Caki2 (cell line): ENCODE measurements around the gene IFT43. TPM values are rescaled to one million over a fixed set of nuclear protein-coding genes. Genes with fewer than 3 reads are reported as not detected.

ENCODE experiments used
- DNase-seq: peaks from one replicate; pipeline ENCODE4 v3.0.0-alpha.2; 2015; ENCODE audit warnings: low read depth
- in situ Hi-C: cut with HindIII; loops from 2 replicates; pipeline ENCODE4 v1.10.0; 2016; ENCODE audit warnings: low sequenced_read_pairs, low pct_unique_long_range_greater_than_20kb, mixed read lengths
- total RNA-seq: library from RNA; depleted of rRNA; stranded (reverse); fragments of >200 nt; shearing (Covaris generic); gene quantifications from 2 replicates; pipeline ENCODE4 v1.2.3, GENCODE V29; 2014; ENCODE audit warnings: low replicate concordance; rRNA removed

The IFT43 gene
- total RNA-seq, 1 experiment from 2014 or later = 45.4 TPM

DNA sequence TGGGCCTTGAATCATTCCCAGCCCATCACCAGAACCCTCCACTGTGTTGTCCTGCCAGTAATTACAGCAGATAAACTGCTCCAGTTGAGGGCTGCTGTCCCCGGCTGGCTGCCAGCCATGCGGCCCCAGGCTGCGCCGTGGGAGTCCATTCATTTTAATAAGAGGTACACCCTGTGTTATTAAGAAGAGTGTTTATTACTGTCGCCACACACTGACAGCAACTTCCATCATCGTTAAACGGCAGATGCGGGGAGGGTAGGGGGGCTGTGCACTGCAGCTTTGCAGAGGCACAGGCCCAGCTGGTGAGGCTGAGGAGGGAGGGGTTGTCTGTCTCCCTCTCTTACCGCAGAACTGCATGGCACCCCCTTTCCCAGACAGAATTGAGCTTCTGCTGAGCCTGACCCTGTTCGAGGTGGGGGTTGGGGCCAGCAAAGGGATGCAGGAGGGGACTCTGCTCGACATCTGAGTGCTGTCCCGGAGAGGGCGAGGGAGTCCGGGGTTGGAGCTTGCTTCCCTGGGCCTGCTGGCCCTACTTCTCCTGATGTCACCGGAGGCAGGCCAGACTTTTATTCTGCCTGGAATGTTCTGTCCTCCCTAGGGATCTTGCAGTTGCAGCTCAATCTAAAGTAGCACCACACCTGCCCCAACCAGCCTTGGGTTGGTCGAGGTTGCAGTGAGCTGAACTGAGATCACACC lies 132.4 kb downstream of the IFT43 start:
- no peak for DNase-seq
- in situ Hi-C loops = no loop called here

GRCh38 chr14:76118594-76118993 lies 133.0 kb downstream of the IFT43 start:
- no peak for DNase-seq
- in situ Hi-C loops = no loop called here

DNA sequence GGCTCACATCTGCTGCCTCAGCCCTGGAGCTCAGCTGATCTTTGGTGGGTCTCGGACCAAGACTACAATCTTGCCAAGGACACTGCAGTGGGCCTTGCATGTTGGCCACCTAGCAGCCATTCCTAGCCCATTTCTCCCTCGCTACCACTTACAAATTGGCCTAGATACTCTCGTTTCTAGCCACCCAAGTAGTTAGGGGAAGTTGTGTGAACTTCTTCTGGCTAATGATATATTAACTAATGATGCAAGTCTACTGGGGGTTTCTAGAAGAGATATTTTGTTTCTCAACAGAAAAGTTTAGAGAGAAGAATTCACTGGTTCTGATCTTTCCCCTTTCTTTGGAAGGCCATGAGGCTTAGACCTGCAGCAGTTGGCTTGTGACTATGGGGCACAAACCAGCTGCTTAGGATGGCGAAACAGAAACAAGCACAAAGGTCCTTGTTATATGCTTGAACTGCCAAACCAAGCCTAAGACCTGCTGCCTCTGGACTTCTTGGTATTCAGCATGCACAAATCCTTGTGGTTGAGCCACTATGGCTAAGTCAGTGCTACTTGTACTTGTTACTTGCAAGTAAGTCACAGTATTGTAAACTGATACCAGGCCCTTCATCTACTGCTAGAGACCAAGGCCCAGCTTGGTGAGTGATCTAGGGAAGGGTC lies 135.7 kb downstream of the IFT43 start:
- no peak for DNase-seq

GRCh38 chr14:76123426-76124225 lies 138.1 kb downstream of the IFT43 start:
- no peak for DNase-seq
- in situ Hi-C loops = no loop called here

More for the DNA sequence above, 135.7 kb downstream of the IFT43 start:
- in situ Hi-C loops = no loop called here

GRCh38 chr14:76125511-76125910 lies 139.9 kb downstream of the IFT43 start:
- in situ Hi-C loops = no loop called here
- no peak for DNase-seq

GRCh38 chr14:76126076-76126475 lies 140.5 kb downstream of the IFT43 start:
- DNase-seq = no peak
- in situ Hi-C loops = no loop called here

DNA sequence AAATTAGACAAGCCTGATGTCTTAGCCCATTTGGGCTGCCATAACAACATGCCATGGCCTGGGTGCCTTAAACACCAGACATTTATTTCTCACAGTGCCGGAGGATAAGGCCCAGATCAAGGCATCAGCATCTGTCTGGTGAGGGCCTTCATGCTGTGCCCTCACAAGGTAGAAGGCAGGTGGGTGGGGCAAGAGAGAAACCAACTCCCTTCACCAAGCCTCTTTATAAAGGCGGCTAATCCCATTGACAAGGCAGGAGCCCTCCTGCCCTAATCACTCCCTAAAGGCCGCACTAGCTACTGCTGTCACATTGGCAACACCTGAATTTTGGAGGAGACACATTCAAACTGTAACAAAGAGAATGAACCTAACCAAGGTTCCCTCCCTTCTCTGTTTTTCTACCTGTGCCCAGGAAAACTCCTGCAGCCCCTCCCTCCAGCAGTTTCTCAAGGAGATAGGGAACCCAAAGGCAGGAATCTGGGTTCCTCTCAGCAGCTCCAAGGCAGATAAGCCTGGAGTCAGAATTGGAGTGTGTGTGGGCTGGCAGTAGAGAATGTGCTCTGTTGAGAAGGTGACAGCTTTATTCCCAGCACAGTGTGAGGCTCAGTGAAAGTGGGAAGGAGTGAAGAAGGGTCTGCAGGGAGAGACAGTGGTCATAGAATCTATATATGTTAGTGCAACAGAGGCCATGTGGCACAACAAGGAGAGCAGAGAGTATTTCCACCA lies 144.5 kb downstream of the IFT43 start:
- in situ Hi-C loops = no loop called here
- no peak for DNase-seq

DNA sequence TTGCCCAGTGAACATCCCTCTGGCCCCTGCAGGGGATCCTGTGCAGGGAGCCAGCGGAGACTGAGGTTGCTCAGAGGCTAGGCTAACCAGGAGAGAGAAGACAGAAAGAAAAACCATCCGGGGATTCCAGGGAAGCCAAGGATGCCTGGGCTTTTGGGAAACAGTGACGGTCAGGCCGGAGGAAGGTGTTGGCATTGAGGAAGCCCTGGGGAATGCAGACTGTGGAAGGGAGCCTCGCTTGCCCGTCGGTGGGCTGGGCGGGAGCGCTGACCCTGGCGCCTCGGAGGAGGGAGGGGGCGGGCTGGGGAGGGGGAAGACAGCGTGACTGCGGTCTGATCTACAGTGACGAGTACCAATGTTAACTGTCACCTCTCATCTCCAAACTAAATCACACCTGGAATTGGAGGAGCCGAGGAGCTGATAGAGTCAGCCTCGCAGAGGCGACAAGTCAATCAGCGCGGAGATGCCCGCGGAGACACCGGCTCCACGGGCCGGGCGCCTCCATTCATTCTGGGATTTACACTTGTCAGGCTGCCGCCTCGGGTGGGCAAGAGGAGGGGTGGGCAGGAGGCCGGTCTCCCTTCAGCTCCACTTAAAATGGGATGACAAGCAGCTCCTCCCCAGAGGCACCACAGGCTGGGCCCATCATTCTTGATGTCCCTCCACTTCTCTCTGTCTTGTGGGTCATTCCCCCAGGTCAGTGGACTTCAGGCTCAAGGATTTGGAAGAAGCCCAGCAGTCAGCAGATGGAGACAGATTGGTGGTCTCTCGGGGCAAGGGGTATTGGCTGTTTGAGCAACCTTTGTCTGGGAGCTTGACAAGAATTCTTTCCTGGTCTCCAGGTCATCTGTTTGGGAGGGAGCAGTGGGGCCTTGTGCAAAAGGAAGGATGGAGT lies 145.8 kb downstream of the IFT43 start:
- in situ Hi-C loops = no loop called here

DNA sequence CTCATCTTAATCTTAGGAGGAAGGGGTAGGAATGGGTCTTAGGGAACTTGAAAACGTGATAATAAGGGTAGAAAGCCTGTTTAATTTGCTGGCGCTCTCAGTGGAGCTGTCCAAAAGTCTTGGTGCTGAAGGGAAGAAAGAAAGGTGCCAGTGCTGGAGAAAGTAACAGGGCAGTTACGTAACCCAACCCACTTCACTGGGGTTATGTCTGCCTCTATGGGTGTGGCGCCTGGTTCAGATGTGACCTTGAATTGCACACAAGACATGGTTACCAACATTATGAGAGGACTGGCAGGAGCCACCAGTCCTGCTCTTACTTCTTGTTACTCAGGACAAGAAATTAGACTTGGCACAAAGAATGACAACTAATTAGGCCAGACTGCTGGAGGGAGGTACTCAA lies 147.5 kb downstream of the IFT43 start:
- in situ Hi-C loops = no loop called here

More for the DNA sequence above, 145.8 kb downstream of the IFT43 start:
- DNase-seq = no peak

More for the DNA sequence above, 147.5 kb downstream of the IFT43 start:
- DNase-seq = peak; percentile 9

Other genes starting within 250 kb of the IFT43 start
- 0.44 TPM in 1 of 2 replicates, not detected in the other for gene TGFB3, start 3.8 kb upstream of the IFT43 start, total RNA-seq
- 14.0 and 16.0 TPM in 2 replicates for gene GPATCH2L, start 166.2 kb downstream of the IFT43 start, total RNA-seq